Measurements from ENCODE around the gene H3-3A.

- no peak for TF ChIP-seq CTCF (IDR thresholded peaks at IDR 0.05; ENCODE audit: low read length)
- TF ChIP-seq EZH2 (optimal IDR thresholded peaks at IDR 0.05; ENCODE audit: low read depth, low read length): no peak
- no peak for TF ChIP-seq EZH2phosphoT487 (IDR thresholded peaks at IDR 0.05; ENCODE audit: low read length)
Observed at GRCh38 chr1:226061841-226062557, 517 bp upstream of the H3-3A start.
